Activated CD4-positive, alpha-beta T cell treated with anti-CD3 and anti-CD28 coated beads for 1 hour (primary cell): ENCODE results near the gene NECTIN2.
"Not testable (repeated sequence)": the region's sequence is repeated elsewhere in the genome, so short reads cannot be mapped to it uniquely, and the experiment has no call there.

Experiments used
- DNase-seq: peaks from one replicate; pipeline ENCODE4 v3.0.0-alpha.2; 2020

The NECTIN2 gene

DNA sequence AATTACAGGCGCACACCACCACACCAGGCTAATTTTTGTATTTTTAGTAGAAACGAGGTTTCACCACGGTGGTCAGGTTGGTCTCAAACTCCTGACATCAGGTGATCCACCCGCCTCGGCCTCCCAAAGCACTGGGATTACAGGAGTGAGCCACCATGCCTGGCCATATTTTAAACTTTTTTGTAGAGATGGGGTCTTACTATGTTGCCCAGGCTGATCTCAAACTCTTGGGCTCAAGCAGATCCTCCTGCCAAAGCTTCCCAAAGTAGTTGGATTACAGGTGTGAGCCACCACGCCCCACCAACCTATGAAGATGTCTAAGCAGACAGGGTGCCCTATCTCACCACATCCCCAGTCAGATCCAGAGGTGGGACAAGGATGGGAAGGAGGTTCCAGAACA, 65.8 kb downstream of the NECTIN2 start:
- not testable (repeated sequence) for DNase-seq

GRCh38 chr19:44912854-44913253, 66.8 kb downstream of the NECTIN2 start:
- no peak for DNase-seq

DNA sequence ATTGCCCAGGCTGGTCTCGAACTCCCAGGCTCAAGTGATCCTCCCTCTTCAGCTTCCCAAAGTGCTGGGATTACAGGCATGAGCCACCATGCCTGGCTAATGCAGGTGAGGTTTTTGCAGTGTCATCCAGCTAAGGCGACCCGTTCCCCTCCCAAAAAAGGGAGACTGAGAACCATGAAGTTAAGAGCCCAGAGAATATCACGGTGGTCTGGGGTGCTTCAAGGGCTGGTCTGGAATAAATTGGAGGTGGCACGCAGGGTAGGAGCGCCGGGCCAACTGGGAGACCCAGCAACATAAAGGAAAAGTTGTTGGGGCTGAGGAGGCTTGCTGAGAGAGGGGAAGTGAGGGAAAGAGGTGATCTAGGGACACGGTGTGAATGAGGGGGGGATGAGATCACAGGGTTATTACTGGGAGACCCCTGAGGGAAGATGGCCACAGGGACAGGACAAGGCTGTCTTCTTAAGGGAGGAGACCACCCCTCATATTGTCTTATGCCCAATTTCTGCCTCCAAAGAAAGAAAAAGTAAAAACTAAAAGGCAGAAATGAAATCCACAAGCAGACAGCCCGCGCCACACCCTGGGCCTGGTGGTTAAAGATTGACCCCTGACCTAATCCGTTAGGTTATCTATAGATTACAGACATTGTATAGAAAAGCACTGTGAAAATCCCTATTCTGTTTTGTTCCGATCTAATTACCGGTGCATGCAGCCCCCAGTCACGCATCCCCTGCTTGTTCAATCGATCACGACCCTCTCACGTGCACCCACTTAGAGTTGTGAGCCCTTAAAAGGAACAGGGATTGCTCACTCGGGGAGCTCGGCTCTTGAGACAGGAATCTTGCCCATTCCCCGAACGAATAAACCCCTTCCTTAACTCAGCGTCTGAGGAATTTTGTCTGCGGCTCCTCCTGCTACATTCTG, 67.7 kb downstream of the NECTIN2 start:
- DNase-seq: not testable (repeated sequence)

- DNase-seq: peak; percentile 65
These were observed 68.5 kb downstream of the NECTIN2 start, which contains the start of gene APOC1 for GRCh38 chr19:44914433-44915206. APOC1 (plus strand) TSS chr19:44914608; CDS start chr19:44914892, 284 bp downstream.

DNA sequence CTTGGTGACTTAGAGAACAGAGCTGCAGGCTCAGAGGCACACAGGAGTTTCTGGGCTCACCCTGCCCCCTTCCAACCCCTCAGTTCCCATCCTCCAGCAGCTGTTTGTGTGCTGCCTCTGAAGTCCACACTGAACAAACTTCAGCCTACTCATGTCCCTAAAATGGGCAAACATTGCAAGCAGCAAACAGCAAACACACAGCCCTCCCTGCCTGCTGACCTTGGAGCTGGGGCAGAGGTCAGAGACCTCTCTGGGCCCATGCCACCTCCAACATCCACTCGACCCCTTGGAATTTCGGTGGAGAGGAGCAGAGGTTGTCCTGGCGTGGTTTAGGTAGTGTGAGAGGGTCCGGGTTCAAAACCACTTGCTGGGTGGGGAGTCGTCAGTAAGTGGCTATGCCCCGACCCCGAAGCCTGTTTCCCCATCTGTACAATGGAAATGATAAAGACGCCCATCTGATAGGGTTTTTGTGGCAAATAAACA, 78.2 kb downstream of the NECTIN2 start:
- no peak for DNase-seq

DNA sequence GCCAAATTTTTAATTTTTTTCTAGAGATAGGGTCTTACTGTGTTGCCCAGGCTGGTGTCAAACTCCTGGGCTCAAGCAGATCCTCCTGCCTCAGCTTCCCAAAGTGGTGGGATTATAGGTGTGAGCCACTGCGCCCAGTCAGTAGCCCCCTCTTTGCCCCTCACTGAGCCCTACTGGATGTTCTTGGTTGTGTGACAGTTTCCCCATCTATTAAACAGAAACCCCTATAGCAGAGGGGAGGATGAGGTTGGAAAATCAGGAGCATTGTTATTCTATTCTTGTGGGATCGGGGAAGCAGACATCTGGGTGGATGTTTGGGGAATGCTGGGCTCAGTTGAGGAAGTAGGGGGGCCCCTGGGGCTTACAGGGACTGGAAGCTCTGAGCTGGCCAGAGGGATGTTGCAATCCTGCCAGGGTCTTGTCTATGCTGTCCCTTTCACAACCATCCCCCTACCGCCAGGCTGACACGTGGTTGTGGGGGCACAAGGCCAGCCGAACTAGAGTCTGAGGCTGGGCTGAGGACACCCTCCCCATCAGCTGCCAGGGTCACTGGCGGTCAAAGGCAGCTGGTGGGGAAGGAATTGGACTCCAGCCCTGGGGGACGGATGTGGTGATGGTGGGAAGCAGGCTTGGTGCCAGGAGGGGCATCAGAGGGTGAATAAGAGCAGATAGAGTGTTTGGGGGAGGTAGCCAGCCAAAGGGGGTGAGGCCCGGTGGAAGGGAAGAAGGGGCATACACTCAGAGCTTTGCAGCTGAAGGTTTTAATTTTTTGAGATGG, 79.2 kb downstream of the NECTIN2 start:
- no peak for DNase-seq

GRCh38 chr19:44926245-44927077, 80.4 kb downstream of the NECTIN2 start:
- DNase-seq: not testable (repeated sequence)

DNA sequence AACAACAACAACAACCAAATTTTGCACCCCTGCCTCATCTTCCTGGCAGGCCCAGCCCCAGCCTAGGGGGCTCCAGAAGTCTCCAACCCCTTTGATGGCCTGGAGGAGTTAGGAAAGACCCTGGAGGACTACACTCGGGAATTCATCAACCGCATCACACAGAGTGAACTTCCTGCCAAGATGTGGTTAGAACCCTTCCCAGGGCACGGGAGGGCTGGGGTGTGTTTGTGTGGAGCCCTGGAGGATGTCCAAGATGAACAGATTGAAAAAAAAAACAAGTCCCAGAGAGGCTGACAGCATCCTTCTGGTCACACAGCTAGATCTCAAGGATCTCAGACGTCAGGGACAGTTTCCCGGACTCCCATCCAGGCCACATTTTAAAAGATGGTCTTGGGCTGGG, 81.6 kb downstream of the NECTIN2 start:
- DNase-seq: no peak

- no peak for DNase-seq
These were observed 84.0 kb downstream of the NECTIN2 start for GRCh38 chr19:44930088-44930487.

GRCh38 chr19:44931541-44931940, 85.4 kb downstream of the NECTIN2 start:
- no peak for DNase-seq
